Neural crest cell (in vitro differentiated cells): Measurements from ENCODE around the gene HTT-AS. TPM values are rescaled to one million over a fixed set of nuclear protein-coding genes. Genes with fewer than 3 reads are reported as not detected.

Source experiments
- DNase-seq: peaks from one replicate; pipeline ENCODE4 v3.0.0; 2021; ENCODE audit warnings: low read depth, mixed read lengths, low spot score
- H3K27ac Mint-ChIP-seq: one replicate; pipeline ENCODE4 v1.8.0; 2021; ENCODE audit warnings: mild to moderate bottlenecking, mixed read lengths; ENCODE audit not compliant: unreplicated experiment
- H3K27me3 Mint-ChIP-seq: 2 replicates; pipeline ENCODE4 v1.8.0; 2021; ENCODE audit warnings: low read depth, mild to moderate bottlenecking, mixed read lengths
- H3K36me3 Mint-ChIP-seq: 2 replicates; pipeline ENCODE4 v1.8.0; 2021; ENCODE audit warnings: low read depth, mild to moderate bottlenecking, mixed read lengths
- H3K4me1 Mint-ChIP-seq: 2 replicates; pipeline ENCODE4 v1.8.0; 2021; ENCODE audit warnings: mixed read lengths
- H3K4me3 Mint-ChIP-seq: one replicate; pipeline ENCODE4 v1.8.0; 2021; ENCODE audit warnings: mild to moderate bottlenecking, mixed read lengths
- H3K9me3 Mint-ChIP-seq: 2 replicates; pipeline ENCODE4 v1.8.0; 2021; ENCODE audit warnings: mixed read lengths
- CTCF ChIP-seq: fragments of 200-600 bp; sonication (generic); conservative IDR thresholded peaks from 2 replicates; pipeline ENCODE4 v1.5.0; 2021; ENCODE audit warnings: antibody characterized with exemption, mild to moderate bottlenecking
- total RNA-seq: library from RNA; stranded (reverse); gene quantifications from 2 replicates; pipeline ENCODE4 v1.2.1, GENCODE V29; 2021

The HTT-AS gene
- total RNA-seq, 1 donor from 2014 or later: not detected

GRCh38 chr4:3077796-3078195 is 3.5 kb upstream of the HTT-AS start:
- no peak for DNase-seq
- Mint-ChIP-seq H3K27me3 (no peaks in the 10 kb centered on the region), H3K27ac (no peak overlapping the region), H3K9me3 (no peaks in the 10 kb centered on the region), H3K4me1 (peaks cover 30% of the 10 kb centered on the region), H3K4me3 (peak overlapping the region; percentile 83), H3K36me3 (no peaks in the 10 kb centered on the region)
- no peak for TF ChIP-seq CTCF

GRCh38 chr4:3075652-3075981 is 1.3 kb upstream of the HTT-AS start:
- Mint-ChIP-seq H3K9me3 (no peaks in the 10 kb centered on the region), H3K4me1 (peaks cover 27% of the 10 kb centered on the region), H3K36me3 (no peaks in the 10 kb centered on the region), H3K27me3 (no peaks in the 10 kb centered on the region), H3K27ac (peak overlapping the region; percentile 99), H3K4me3 (peak overlapping the region; percentile 99)
- TF ChIP-seq CTCF: no peak
- DNase-seq: no peak

- Mint-ChIP-seq H3K9me3 (no peaks in the 10 kb centered on the region), H3K27me3 (no peaks in the 10 kb centered on the region), H3K27ac (peak overlapping the region; percentile 99), H3K4me3 (peak overlapping the region; percentile 99), H3K4me1 (peaks cover 27% of the 10 kb centered on the region), H3K36me3 (no peaks in the 10 kb centered on the region)
- peak; percentile 50 for DNase-seq
- no peak for TF ChIP-seq CTCF
These were observed 711 bp upstream of the HTT-AS start for GRCh38 chr4:3074846-3075651.

- H3K27me3 Mint-ChIP-seq: no peaks in the 10 kb centered on the region
- no peaks in the 10 kb centered on the region for H3K36me3 Mint-ChIP-seq
- H3K4me3 Mint-ChIP-seq: no peak overlapping the region
- H3K4me1 Mint-ChIP-seq: peaks cover 27% of the 10 kb centered on the region
- H3K27ac Mint-ChIP-seq: no peak overlapping the region
- DNase-seq: peak; percentile 15
- TF ChIP-seq CTCF: no peak
- H3K9me3 Mint-ChIP-seq: no peaks in the 10 kb centered on the region
These were observed 920 bp downstream of the HTT-AS start for GRCh38 chr4:3073158-3074077.

GRCh38 chr4:3071811-3072210 is 2.5 kb downstream of the HTT-AS start:
- Mint-ChIP-seq H3K4me3 (peak overlapping the region; percentile 74), H3K4me1 (peaks cover 17% of the 10 kb centered on the region), H3K27me3 (no peaks in the 10 kb centered on the region), H3K27ac (no peak overlapping the region), H3K36me3 (no peaks in the 10 kb centered on the region), H3K9me3 (no peaks in the 10 kb centered on the region)
- DNase-seq: no peak
- no peak for TF ChIP-seq CTCF
